ENCODE results near the gene CRMP1. TPM values are rescaled to one million over a fixed set of nuclear protein-coding genes. Genes with fewer than 3 reads are reported as not detected.

CRMP1 gene
- total RNA-seq, 6 experiments from 2014 or later: 0.09 to 0.31 (median 0.10) TPM; not detected in 3

GRCh38 chr4:5926598-5926997 is 33.7 kb upstream of the CRMP1 start:
- Histone ChIP-seq H3K36me3 (no peaks in the 10 kb centered on the region), H3K4me3 (no peak overlapping the region), H3K4me1 (no peaks in the 10 kb centered on the region), H3K27ac (no peak overlapping the region), H3K9me3 (no peaks in the 10 kb centered on the region), H3K27me3 (no peaks in the 10 kb centered on the region)
- no peak for ATAC-seq
- no peak for DNase-seq
- TF ChIP-seq, protein P1, sequence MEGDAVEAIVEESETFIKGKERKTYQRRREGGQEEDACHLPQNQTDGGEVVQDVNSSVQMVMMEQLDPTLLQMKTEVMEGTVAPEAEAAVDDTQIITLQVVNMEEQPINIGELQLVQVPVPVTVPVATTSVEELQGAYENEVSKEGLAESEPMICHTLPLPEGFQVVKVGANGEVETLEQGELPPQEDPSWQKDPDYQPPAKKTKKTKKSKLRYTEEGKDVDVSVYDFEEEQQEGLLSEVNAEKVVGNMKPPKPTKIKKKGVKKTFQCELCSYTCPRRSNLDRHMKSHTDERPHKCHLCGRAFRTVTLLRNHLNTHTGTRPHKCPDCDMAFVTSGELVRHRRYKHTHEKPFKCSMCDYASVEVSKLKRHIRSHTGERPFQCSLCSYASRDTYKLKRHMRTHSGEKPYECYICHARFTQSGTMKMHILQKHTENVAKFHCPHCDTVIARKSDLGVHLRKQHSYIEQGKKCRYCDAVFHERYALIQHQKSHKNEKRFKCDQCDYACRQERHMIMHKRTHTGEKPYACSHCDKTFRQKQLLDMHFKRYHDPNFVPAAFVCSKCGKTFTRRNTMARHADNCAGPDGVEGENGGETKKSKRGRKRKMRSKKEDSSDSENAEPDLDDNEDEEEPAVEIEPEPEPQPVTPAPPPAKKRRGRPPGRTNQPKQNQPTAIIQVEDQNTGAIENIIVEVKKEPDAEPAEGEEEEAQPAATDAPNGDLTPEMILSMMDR (IDR thresholded peaks at IDR 0.05): no peak
- no peak for TF ChIP-seq POLR2A (IDR thresholded peaks at IDR 0.05)
- WGBS (ENCODE audit: insufficient coverage, low coverage, low lambda C conversion rate, missing lambda C conversion rate): 50% methylated on average over 7 of the region's 7 CpGs
- intact Hi-C loops (cut with DNase I): no loop called here

DNA sequence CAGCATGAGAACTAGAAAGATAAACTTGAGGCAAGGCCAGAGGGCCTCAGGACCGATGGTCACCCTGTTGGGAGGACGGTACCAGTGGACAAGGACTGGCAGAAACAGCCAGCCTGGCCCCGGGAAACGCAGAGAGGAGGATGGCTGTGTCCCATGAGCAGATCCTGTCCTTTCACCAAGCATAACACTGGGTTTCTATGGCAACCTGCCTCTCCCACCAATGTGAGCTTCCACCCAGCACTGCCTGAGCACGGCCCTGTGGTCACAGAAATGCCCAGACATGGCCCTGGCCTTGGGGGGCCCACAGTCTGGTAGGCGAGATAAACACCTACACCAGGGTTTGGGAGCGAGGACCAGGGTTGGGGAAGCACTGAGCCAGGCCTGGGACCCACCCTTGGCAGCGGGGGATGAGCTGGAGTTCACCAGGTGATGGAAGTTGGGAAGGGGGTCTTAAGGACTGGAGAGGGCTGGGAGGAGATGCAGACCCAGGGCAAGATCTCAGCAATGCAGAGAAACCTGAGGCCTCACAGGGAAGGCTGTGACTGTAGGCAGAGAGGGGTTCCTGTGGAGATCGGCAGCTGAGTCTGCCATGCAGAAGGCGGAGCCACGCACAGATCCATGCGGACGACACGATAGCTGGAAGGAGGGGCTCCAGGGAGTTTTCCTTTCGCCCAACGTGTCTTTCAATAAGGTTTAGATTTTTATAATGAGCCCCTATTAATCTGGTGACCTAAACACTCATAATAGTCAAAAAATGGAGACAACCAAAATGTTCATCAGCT is 32.7 kb upstream of the CRMP1 start:
- Histone ChIP-seq H3K9me3 (no peaks in the 10 kb centered on the region), H3K27ac (no peak overlapping the region), H3K4me3 (no peak overlapping the region), H3K4me1 (no peaks in the 10 kb centered on the region), H3K27me3 (no peaks in the 10 kb centered on the region), H3K36me3 (no peaks in the 10 kb centered on the region)
- ATAC-seq (peak in 1 of 4 donors; percentile 6), DNase-seq (no peak)
- intact Hi-C loops (cut with DNase I): no loop called here
- TF ChIP-seq, protein P1 (IDR thresholded peaks at IDR 0.05): no peak
- TF ChIP-seq POLR2A (IDR thresholded peaks at IDR 0.05): no peak
- WGBS (ENCODE audit: insufficient coverage, low coverage, low lambda C conversion rate, missing lambda C conversion rate): 51% methylated on average over 5 of the region's 16 CpGs

DNA sequence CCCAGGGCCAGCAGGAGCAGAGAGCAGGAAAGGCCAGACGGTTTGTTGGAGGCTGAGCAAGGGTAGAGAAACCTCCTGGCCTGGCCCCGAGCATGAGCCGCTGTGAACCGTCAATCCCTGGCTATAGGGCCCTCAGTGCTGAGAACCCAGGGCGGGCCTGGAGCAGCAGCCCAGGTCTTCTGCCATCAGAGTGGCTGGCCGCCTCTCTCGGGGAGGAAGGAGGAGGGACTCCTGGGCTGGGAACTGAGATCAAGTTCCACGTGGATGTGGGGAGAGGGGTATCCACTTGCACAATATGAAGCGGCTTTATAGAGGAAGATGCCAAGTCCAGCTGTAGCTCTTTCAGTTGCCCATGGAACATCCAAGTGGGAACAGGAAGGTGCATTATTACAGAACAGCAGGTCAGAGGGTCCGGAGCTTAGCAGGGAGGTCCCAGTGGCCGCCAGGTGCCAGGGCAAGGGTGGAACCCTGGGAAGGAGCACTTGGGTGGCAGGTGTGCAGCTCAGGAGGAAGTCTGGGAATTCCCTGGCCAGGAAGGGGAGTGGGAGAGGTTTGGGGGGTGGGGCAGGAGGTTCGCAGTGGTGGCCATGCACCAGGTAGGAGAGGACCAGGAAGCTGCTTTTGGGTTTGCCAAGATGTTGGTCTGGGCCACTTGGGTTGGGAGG is 31.7 kb upstream of the CRMP1 start:
- Histone ChIP-seq H3K4me3 (no peak overlapping the region), H3K4me1 (no peaks in the 10 kb centered on the region), H3K9me3 (no peaks in the 10 kb centered on the region), H3K36me3 (no peaks in the 10 kb centered on the region), H3K27ac (no peak overlapping the region), H3K27me3 (no peaks in the 10 kb centered on the region)
- peak in 1 of 4 donors; percentile 6 for ATAC-seq
- TF ChIP-seq, protein P1 (IDR thresholded peaks at IDR 0.05): no peak
- no peak for TF ChIP-seq POLR2A (IDR thresholded peaks at IDR 0.05)
- no peak for DNase-seq
- intact Hi-C loops (cut with DNase I): no loop called here
- WGBS (ENCODE audit: insufficient coverage, low coverage, low lambda C conversion rate, missing lambda C conversion rate): 62% methylated on average over 8 of the region's 12 CpGs

GRCh38 chr4:5923376-5923775 is 30.5 kb upstream of the CRMP1 start:
- no peaks in the 10 kb centered on the region for H3K4me1 ChIP-seq
- H3K4me3 ChIP-seq: no peak overlapping the region
- 88% methylated on average over 3 of the region's 6 CpGs for WGBS (ENCODE audit: insufficient coverage, low coverage, low lambda C conversion rate, missing lambda C conversion rate)

More at GRCh38 chr4:5923376-5923775, 30.5 kb upstream of the CRMP1 start:
- no peaks in the 10 kb centered on the region for H3K27me3 ChIP-seq
- H3K9me3 ChIP-seq: no peaks in the 10 kb centered on the region
- intact Hi-C loops (cut with DNase I): no loop called here
- TF ChIP-seq, protein P1 (IDR thresholded peaks at IDR 0.05): no peak
- TF ChIP-seq POLR2A (IDR thresholded peaks at IDR 0.05): no peak
- no peaks in the 10 kb centered on the region for H3K36me3 ChIP-seq
- H3K27ac ChIP-seq: no peak overlapping the region
- DNase-seq: no peak
- no peak for ATAC-seq
